SK-N-SH (cell line): ENCODE results near the gene FHDC1. TPM values are rescaled to one million over a fixed set of nuclear protein-coding genes. Genes with fewer than 3 reads are reported as not detected.

ENCODE experiments used
- CTCF ChIA-PET: fragments of 300-600, 350-600 bp; formaldehyde crosslinking; extraction: SDS; loops from one replicate; lab custom pipeline; 2021; lab: Yijun Ruan, JAX
- POLR2A ChIA-PET: fragments of 350-600 bp; sonication (Branson Sonifier 250); formaldehyde crosslinking; extraction: SDS; loops from one replicate; lab custom pipeline; 2020; ENCODE audit warnings: antibody characterized with exemption, inconsistent platforms; lab: Yijun Ruan, JAX
- DNase-seq: peaks from one replicate; pipeline ENCODE4 v3.0.0; 2012
- H2AFZ ChIP-seq: fragments of 200-600 bp; sonication (generic); 2 replicates; pipeline ENCODE4 v1.8.1; 2016; ENCODE audit warnings: antibody characterized with exemption, mild to moderate bottlenecking, low read depth
- H3F3A ChIP-seq: fragments of 200-600 bp; sonication (generic); replicated peaks from 2 replicates; pipeline ENCODE3; 2016; ENCODE audit warnings: antibody characterized with exemption, mild to moderate bottlenecking; ENCODE audit not compliant: insufficient read depth
- H3K27ac ChIP-seq, 2 experiments: fragments of 200-500 bp in 1 of 2; fragments of 200-600 bp in 1 of 2; sonication (Bioruptor generic) in 1 of 2; sonication (generic), shearing (Covaris generic) in 1 of 2; 2 replicates each; pipeline versions ENCODE4 v1.5.1 to v1.6.1; 2014 to 2016; ENCODE audit warnings: low read depth in 2 of 2, inconsistent platforms in 1 of 2, low read length in 1 of 2, mild to moderate bottlenecking in 1 of 2, mixed read lengths in 1 of 2
- H3K27me3 ChIP-seq: fragments of 200-600 bp; sonication (generic), shearing (Covaris generic); 2 replicates; pipeline ENCODE4 v1.6.1; 2016; ENCODE audit warnings: mixed run types; ENCODE audit not compliant: insufficient read depth
- H3K36me3 ChIP-seq, 2 experiments: fragments of 200-500 bp in 1 of 2; fragments of 200-600 bp in 1 of 2; sonication (Bioruptor generic) in 1 of 2; sonication (generic) in 1 of 2; replicated peaks in 1 of 2; 2 replicates each; pipeline versions ENCODE3 to v1.5.1; 2014 to 2016; ENCODE audit warnings: low read length in 1 of 2, mild to moderate bottlenecking in 1 of 2; ENCODE audit not compliant: insufficient read depth in 2 of 2, control insufficient read depth in 1 of 2
- H3K4me1 ChIP-seq, 2 experiments: fragments of 200-500 bp in 1 of 2; fragments of 200-600 bp in 1 of 2; sonication (Bioruptor generic) in 1 of 2; sonication (generic), shearing (Covaris generic) in 1 of 2; 2 replicates each; pipeline versions ENCODE4 v1.5.1 to v1.6.1; 2014 to 2016; ENCODE audit warnings: low read depth in 1 of 2, low read length in 1 of 2, mixed run types in 1 of 2; ENCODE audit not compliant: insufficient read depth in 2 of 2, control insufficient read depth in 1 of 2
- H3K4me2 ChIP-seq: fragments of 200-600 bp; sonication (generic), shearing (Covaris generic); 2 replicates; pipeline ENCODE4 v1.6.1; 2017; ENCODE audit warnings: mixed run types
- H3K4me3 ChIP-seq, 2 experiments: fragments of 200-500 bp in 1 of 2; fragments of 200-600 bp in 1 of 2; sonication (Bioruptor generic) in 1 of 2; sonication (generic), shearing (Covaris generic) in 1 of 2; 2 replicates each; pipeline versions ENCODE4 v1.5.1 to v1.8.1; 2014 to 2016; ENCODE audit warnings: low read depth in 2 of 2, inconsistent platforms in 1 of 2, low read length in 1 of 2, mild to moderate bottlenecking in 1 of 2, mixed read lengths in 1 of 2, moderate library complexity in 1 of 2
- H3K79me2 ChIP-seq: fragments of 200-600 bp; sonication (generic); 2 replicates; pipeline ENCODE4 v1.8.1; 2017; ENCODE audit warnings: mild to moderate bottlenecking; ENCODE audit not compliant: insufficient read depth
- H3K9ac ChIP-seq: fragments of 200-600 bp; sonication (generic); 2 replicates; pipeline ENCODE4 v1.6.1; 2017; ENCODE audit warnings: mixed run types
- H3K9me2 ChIP-seq: fragments of 200-600 bp; sonication (generic); 2 replicates; pipeline ENCODE4 v1.6.1; 2017; ENCODE audit warnings: mixed run types
- H3K9me3 ChIP-seq: fragments of 200-600 bp; sonication (generic); 2 replicates; pipeline ENCODE4 v1.6.1; 2017; ENCODE audit warnings: mixed run types, mild to moderate bottlenecking, moderate library complexity
- H4K20me1 ChIP-seq: fragments of 200-600 bp; sonication (generic); 2 replicates; pipeline ENCODE4 v1.6.1; 2017; ENCODE audit warnings: mild to moderate bottlenecking, mixed run types; ENCODE audit not compliant: insufficient read depth
- FOXJ3 ChIP-seq: sonication (generic); formaldehyde crosslinking; IDR thresholded peaks from 2 replicates; pipeline ENCODE4 v1.5.1; 2020; ENCODE audit warnings: mild to moderate bottlenecking, missing genetic modification reagents
- MEF2A ChIP-seq: IDR thresholded peaks from 2 replicates; pipeline ENCODE4 v1.4.0; 2012; ENCODE audit warnings: low read depth, borderline replicate concordance
- POLR2AphosphoS5 ChIP-seq: IDR thresholded peaks from 2 replicates; pipeline ENCODE4 v1.6.1; 2012; ENCODE audit warnings: low read depth, low read length
- RAD21 ChIP-seq: IDR thresholded peaks from 2 replicates; pipeline ENCODE4 v1.6.1; 2012; ENCODE audit warnings: mild to moderate bottlenecking, low read length
- RCOR1 ChIP-seq: fragments of 150-350 bp; IDR thresholded peaks from 2 replicates; pipeline ENCODE4 v1.6.1; 2017; ENCODE audit warnings: antibody characterized with exemption, low read length
- RFX5 ChIP-seq: IDR thresholded peaks from 2 replicates; pipeline ENCODE4 v1.6.1; 2012; ENCODE audit warnings: mild to moderate bottlenecking, improper control_type of control experiment, low read length
- RXRA ChIP-seq: IDR thresholded peaks from 2 replicates; pipeline ENCODE4 v1.4.0; 2012; ENCODE audit warnings: low read depth, mild to moderate bottlenecking, borderline replicate concordance
- SIN3A ChIP-seq: IDR thresholded peaks from 2 replicates; pipeline ENCODE4 v1.6.1; 2012; ENCODE audit warnings: low read depth, mild to moderate bottlenecking, low read length, moderate library complexity, borderline replicate concordance
- SMC3 ChIP-seq: IDR thresholded peaks from 2 replicates; pipeline ENCODE4 v1.6.1; 2012; ENCODE audit warnings: low read depth, low read length, improper control_type of control experiment
- TEAD4 ChIP-seq: IDR thresholded peaks from 2 replicates; pipeline ENCODE4 v1.4.0; 2012; ENCODE audit warnings: mild to moderate bottlenecking, borderline replicate concordance; ENCODE audit not compliant: insufficient read depth
- WGBS: methylation state at CpG from one replicate; pipeline ENCODE4 v1.1.6; 2017; ENCODE audit warnings: low lambda C conversion rate; 5-methylcytosine and 5-hydroxymethylcytosine counted together
- polyA plus RNA-seq, 3 experiments: library from polyadenylated mRNA; depleted of rRNA; stranded (reverse); fragments of >200 nt; gene quantifications; 2 replicates each; pipeline ENCODE4 v1.2.3, GENCODE V29; 2012
- TF ChIP-seq, protein P1 (sequence below): fragments of 200-600 bp; sonication (generic); IDR thresholded peaks from 2 replicates; pipeline ENCODE4 v1.6.1; 2017; ENCODE audit warnings: antibody characterized with exemption, mild to moderate bottlenecking, moderate library complexity

The FHDC1 gene
- polyA plus RNA-seq, 1 of the 3 experiments (the other 2 are of a cell fraction) = 0.02 TPM

GRCh38 chr4:152975380-152976211 is 39.5 kb downstream of the FHDC1 start:
- H3K4me3 ChIP-seq = no peak overlapping the region
- TF ChIP-seq RAD21 (no peak), MEF2A (no peak)
- no peaks in the 10 kb centered on the region for H3F3A ChIP-seq
- CTCF ChIA-PET = interaction anchor here (0.6 kb wide), 1 partner anchor 109 kb away, joined by 3 read pairs; no protein-coding TSS in a partner anchor
- H3K36me3 ChIP-seq = no peaks in the 10 kb centered on the region
- POLR2A ChIA-PET = no interaction called here
- no peak for DNase-seq
- no peak overlapping the region for H3K9ac ChIP-seq
- no peaks in the 10 kb centered on the region for H3K79me2 ChIP-seq
- H4K20me1 ChIP-seq = no peaks in the 10 kb centered on the region
- H3K27ac ChIP-seq = no peak overlapping the region
- peaks cover 0 to 4% of the 10 kb centered on the region in 2 experiments; a peak in 1 of 4 replicates for H3K4me1 ChIP-seq
- H3K27me3 ChIP-seq = peaks cover 4% of the 10 kb centered on the region; the same call in 1 of the 2 replicates
- H3K9me3 ChIP-seq = no peaks in the 10 kb centered on the region
- no peak overlapping the region for H2AFZ ChIP-seq
- no peak overlapping the region for H3K4me2 ChIP-seq
- WGBS = 100% methylated on average over 1 of the region's 38 CpGs
- no peaks in the 10 kb centered on the region for H3K9me2 ChIP-seq

- Histone ChIP-seq H3K4me3 (no peak overlapping the region), H3K27me3 (peaks cover 4% of the 10 kb centered on the region; the same call in 1 of the 2 replicates), H3K4me1 (no peaks in the 10 kb centered on the region; a peak in 1 of 4 replicates), H3K79me2 (no peaks in the 10 kb centered on the region), H3K27ac (no peak overlapping the region), H3K9ac (no peak overlapping the region), H4K20me1 (no peaks in the 10 kb centered on the region), H2AFZ (no peak overlapping the region), H3K36me3 (no peaks in the 10 kb centered on the region), H3K9me2 (no peaks in the 10 kb centered on the region), H3K4me2 (no peak overlapping the region), H3F3A (no peaks in the 10 kb centered on the region), H3K9me3 (no peaks in the 10 kb centered on the region)
- TF ChIP-seq SIN3A (no peak), RAD21 (no peak), RXRA (no peak), RFX5 (no peak), POLR2AphosphoS5 (no peak), RCOR1 (no peak), FOXJ3 (CRISPR knock-in tag) (no peak), SMC3 (no peak), TEAD4 (no peak)
- TF ChIP-seq, protein P1, sequence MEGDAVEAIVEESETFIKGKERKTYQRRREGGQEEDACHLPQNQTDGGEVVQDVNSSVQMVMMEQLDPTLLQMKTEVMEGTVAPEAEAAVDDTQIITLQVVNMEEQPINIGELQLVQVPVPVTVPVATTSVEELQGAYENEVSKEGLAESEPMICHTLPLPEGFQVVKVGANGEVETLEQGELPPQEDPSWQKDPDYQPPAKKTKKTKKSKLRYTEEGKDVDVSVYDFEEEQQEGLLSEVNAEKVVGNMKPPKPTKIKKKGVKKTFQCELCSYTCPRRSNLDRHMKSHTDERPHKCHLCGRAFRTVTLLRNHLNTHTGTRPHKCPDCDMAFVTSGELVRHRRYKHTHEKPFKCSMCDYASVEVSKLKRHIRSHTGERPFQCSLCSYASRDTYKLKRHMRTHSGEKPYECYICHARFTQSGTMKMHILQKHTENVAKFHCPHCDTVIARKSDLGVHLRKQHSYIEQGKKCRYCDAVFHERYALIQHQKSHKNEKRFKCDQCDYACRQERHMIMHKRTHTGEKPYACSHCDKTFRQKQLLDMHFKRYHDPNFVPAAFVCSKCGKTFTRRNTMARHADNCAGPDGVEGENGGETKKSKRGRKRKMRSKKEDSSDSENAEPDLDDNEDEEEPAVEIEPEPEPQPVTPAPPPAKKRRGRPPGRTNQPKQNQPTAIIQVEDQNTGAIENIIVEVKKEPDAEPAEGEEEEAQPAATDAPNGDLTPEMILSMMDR = no peak
- WGBS = 76% methylated on average over 15 of the region's 28 CpGs
- no peak for DNase-seq
- CTCF ChIA-PET = no interaction called here
- POLR2A ChIA-PET = no interaction called here
Measured at GRCh38 chr4:152976212-152976761, 40.2 kb downstream of the FHDC1 start.
